Activated naive CD4-positive, alpha-beta T cell treated with anti-CD3 and anti-CD28 coated beads, Interleukin-2, amount 50 U/mL, for 72 hours (primary cell): ENCODE data around the gene KIAA0753. TPM values are rescaled to one million over a fixed set of nuclear protein-coding genes. Genes with fewer than 3 reads are reported as not detected.
"Not testable (repeated sequence)": the region's sequence is repeated elsewhere in the genome, so short reads cannot be mapped to it uniquely, and the experiment has no call there.

Experiments used
- ATAC-seq, 2 donors: fragments of 150-1000 bp; cut with Tn5 transposase; 2 replicates each; pipeline ENCODE4 v1.10.0; 2021; ENCODE audit warnings: mild to moderate bottlenecking in 2 of 2, moderate library complexity in 2 of 2
- DNase-seq, 2 donors: peaks; one replicate each; pipeline ENCODE4 v3.0.0; 2021 to 2022; ENCODE audit warnings: low spot score in 2 of 2
- H3K27ac Mint-ChIP-seq, 2 donors: one replicate each; pipeline ENCODE4 v1.8.0; 2022; ENCODE audit warnings: mild to moderate bottlenecking in 2 of 2, mixed read lengths in 2 of 2
- H3K36me3 Mint-ChIP-seq, 2 donors: one replicate each; pipeline ENCODE4 v1.8.0; 2022; ENCODE audit warnings: mixed read lengths in 2 of 2
- H3K9me3 Mint-ChIP-seq, 2 donors: one replicate each; pipeline ENCODE4 v1.8.0; 2022; ENCODE audit warnings: mixed read lengths in 2 of 2
- total RNA-seq, 2 donors: library from RNA; stranded (reverse); gene quantifications; one replicate each; pipeline ENCODE4 v1.2.3, GENCODE V29; 2022

Gene KIAA0753
- total RNA-seq, 2 donors from 2014 or later = 17.4 to 22.3 TPM

DNA sequence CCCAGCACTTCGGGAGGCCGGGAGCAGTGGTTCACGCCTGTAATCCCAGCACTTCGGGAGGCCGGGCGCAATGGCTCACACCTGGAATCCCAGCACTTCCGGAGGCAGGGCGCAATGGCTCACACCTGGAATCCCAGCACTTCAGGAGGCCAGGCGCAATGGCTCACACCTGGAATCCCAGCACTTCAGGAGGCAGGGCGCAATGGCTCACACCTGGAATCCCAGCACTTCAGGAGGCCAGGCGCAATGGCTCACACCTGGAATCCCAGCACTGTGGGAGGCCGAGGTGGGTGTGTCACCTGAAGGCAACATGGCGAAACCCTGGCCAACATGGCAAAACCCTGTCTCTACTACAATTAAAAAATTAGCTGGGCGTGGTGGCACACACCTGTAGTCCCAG is 47.1 kb downstream of the KIAA0753 start:
- not testable (repeated sequence) for ATAC-seq, H3K9me3 Mint-ChIP-seq, DNase-seq, H3K27ac Mint-ChIP-seq
- H3K36me3 Mint-ChIP-seq = peaks cover 17 to 23% of the 10 kb centered on the region in 2 donors

DNA sequence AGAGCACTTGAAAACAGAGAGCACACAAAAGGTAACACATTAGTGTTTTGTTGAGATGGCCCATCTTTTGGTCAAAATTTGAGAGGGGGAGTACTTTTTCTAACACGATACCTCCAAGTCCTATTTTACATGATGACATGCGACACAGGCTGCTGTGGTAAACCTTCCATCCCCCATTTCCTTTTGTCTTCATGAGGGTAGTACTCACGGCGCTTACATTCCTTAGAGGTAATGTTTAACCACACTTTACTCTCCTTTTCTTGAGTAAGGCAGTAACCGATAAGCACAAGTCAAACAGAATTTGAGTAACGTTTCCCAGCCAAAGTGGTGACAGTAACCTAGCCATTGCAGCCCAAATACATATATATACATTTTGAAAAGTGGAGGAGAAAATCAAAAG is 48.3 kb downstream of the KIAA0753 start:
- H3K36me3 Mint-ChIP-seq = peaks cover 17 to 27% of the 10 kb centered on the region in 2 donors
- no peak overlapping the region for H3K27ac Mint-ChIP-seq
- ATAC-seq (no peak), DNase-seq (no peak)
- no peaks in the 10 kb centered on the region for H3K9me3 Mint-ChIP-seq

DNA sequence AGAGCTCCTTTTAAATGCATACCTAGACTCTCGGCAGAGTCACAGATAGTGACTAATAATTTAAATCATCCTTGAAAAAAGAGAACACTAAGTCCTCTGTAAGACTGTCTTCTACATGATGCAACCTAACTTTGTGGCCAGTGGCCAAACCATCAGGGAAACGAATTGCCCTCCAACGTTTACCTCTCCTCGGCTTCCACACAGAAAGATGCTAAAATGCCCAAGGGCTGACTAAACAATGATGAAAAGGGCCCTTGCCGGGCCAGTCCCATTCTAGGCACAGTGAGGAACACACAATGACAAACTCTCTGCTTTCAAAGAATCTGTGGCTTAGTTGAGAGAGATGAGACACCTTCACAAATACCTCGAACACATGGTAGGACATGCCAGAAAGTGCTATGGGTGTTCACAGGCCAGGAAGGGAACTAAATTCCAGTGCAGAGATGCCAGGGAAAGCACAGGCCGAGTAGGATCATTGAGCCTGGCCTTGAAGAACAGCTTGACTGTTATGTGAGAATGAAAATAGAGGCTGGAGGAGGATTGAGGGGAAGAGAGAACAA is 48.8 kb downstream of the KIAA0753 start:
- Mint-ChIP-seq H3K36me3 (peaks cover 17 to 27% of the 10 kb centered on the region in 2 donors), H3K9me3 (no peaks in the 10 kb centered on the region), H3K27ac (no peak overlapping the region)
- no peak for ATAC-seq
- no peak for DNase-seq

DNA sequence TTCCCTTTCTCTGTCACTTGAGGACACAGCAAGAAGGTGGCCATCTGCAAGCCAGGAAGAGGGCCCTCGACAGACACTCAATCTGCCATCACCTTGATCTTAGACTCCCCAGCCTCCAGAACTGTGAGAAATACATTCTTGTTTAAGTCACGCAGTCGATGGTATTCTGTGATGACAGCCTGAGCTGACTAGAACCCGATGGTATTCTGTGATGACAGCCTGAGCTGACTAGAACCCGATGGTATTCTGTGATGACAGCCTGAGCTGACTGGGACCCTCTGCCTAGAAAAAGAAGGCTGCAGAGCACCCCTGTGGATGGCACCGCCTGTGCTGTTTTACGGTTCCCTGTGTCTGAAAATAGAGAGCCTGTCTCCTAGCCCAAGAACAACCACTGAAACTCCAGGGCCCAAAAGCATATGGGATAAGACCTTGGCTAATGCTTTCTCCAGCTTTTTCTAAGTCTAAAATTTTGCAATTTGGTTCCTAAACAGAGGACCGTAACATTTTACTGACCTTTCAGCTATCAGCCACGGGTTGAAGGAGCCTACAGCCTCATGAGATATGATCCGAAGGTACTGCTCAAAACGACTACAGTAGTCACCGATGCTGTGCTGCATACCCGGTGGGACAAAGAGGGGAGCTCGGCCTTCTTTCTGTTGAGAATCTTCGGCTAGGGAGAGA is 51.1 kb downstream of the KIAA0753 start:
- ATAC-seq = no peak
- H3K27ac Mint-ChIP-seq = no peak overlapping the region
- DNase-seq = no peak
- H3K9me3 Mint-ChIP-seq = peaks cover 0 to 4% of the 10 kb centered on the region in 2 donors
- H3K36me3 Mint-ChIP-seq = peaks cover 37 to 41% of the 10 kb centered on the region in 2 donors

DNA sequence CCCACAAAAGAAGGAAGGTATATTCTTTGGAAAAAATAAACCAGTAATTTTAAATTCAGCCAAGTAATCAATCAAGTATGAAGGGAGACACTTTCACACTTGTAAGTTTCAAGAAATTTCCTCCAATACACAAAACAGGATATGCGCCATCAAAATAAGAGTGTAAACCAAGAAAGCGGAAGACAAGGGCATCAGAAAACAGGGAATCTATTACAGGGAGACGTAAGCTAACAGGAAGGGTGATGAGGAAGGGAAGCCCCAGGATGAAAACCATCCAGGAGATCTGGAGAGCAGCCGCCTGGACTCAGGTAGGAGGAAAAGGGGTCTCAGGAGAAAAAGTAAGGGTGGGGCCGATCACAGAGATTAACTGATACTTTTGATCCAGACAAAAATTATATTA is 52.3 kb downstream of the KIAA0753 start:
- peaks cover 40 to 53% of the 10 kb centered on the region in 2 donors for H3K36me3 Mint-ChIP-seq
- no peak overlapping the region for H3K27ac Mint-ChIP-seq

DNA sequence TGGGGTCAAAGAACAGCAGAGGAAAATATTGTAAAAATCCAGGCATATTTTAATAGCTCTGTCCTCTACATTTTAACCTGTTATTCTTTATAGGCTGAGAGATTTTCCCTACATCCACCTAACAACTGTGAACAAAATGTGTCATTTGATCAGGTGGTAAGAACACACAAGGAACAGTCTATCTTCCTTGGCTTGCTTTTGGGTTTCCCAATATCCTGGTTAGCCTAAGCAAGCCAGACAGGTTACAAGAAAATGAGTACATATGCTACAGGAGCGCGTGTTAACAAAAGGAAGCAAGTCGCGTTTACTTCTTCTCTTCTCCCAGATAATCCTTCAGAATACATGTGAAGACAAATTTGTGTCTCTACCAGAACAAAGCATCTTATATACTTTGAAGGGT is 53.2 kb downstream of the KIAA0753 start:
- H3K27ac Mint-ChIP-seq = no peak overlapping the region
- peaks cover 35 to 54% of the 10 kb centered on the region in 2 donors for H3K36me3 Mint-ChIP-seq
- no peak for DNase-seq
- no peak for ATAC-seq
- peaks cover 0 to 4% of the 10 kb centered on the region in 2 donors for H3K9me3 Mint-ChIP-seq

More for the DNA sequence above, 52.3 kb downstream of the KIAA0753 start:
- DNase-seq = no peak
- no peak for ATAC-seq
- H3K9me3 Mint-ChIP-seq = peaks cover 0 to 4% of the 10 kb centered on the region in 2 donors

DNA sequence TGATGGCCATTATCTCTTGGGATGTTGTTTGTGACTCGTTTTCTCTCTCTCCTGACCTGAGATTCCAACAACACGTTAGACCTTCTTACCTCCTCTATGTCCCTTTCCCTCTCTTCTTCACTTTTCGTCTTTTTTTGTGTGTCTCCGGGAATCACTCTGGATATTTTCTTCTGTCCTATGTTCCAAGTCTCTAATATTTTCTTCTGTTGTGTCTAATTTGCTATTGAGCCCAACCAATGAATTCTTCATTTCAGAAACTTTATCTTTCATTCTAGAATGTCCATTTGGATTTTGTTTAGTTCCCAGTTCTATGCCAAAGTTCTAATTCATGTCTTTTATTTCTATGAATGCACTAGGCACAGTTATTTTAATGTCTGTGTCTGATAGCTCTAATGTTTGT is 57.1 kb downstream of the KIAA0753 start:
- peaks cover 35 to 37% of the 10 kb centered on the region in 2 donors for H3K36me3 Mint-ChIP-seq
- no peak for ATAC-seq
- no peak overlapping the region for H3K27ac Mint-ChIP-seq
- peaks cover 0 to 4% of the 10 kb centered on the region in 2 donors for H3K9me3 Mint-ChIP-seq
- DNase-seq = no peak

DNA sequence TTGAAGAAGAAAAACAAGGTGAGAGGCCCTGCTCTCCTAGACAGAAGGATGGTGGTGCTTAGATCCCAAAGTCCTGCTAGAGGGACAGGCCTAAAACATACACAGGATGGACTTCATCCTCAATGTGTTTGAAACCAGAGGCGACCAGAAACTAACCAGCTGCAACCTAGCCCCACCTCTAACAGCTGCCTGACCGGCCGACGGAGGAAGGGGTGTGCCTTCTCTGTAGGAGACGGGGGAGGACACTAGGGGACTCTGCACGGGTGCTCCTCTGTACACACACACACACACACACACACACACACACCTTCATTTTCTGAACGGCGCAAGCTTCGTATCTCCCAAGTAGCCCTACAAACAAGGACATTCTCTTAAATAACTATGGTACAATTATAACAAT is 59.9 kb downstream of the KIAA0753 start:
- no peaks in the 10 kb centered on the region for H3K9me3 Mint-ChIP-seq
- peaks cover 24 to 35% of the 10 kb centered on the region in 2 donors for H3K36me3 Mint-ChIP-seq
- DNase-seq = no peak
- no peak for ATAC-seq
- H3K27ac Mint-ChIP-seq = peak overlapping the region in 1 of 2 donors; percentile 31

DNA sequence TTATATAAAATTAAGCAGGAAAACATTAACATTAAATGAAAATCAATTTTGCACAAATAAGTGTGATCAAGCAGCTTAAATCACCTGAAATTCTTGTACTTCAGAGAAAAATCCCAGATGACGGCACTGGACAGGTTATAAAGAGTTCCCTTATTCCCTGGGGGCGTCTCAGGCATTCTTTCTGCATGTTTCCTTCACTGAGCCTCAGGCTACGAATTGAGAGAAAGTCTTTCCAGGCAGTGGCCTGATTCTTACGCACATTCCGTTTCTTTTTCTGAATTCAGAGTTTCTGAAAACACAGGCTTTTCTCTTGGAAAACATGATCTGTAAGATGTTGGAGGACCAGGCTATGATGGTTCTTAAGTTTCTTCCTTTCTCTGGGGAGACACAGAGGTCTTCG is 62.0 kb downstream of the KIAA0753 start:
- Mint-ChIP-seq H3K36me3 (peaks cover 5 to 17% of the 10 kb centered on the region in 2 donors), H3K9me3 (no peaks in the 10 kb centered on the region), H3K27ac (no peak overlapping the region)
- ATAC-seq (no peak), DNase-seq (no peak)

DNA sequence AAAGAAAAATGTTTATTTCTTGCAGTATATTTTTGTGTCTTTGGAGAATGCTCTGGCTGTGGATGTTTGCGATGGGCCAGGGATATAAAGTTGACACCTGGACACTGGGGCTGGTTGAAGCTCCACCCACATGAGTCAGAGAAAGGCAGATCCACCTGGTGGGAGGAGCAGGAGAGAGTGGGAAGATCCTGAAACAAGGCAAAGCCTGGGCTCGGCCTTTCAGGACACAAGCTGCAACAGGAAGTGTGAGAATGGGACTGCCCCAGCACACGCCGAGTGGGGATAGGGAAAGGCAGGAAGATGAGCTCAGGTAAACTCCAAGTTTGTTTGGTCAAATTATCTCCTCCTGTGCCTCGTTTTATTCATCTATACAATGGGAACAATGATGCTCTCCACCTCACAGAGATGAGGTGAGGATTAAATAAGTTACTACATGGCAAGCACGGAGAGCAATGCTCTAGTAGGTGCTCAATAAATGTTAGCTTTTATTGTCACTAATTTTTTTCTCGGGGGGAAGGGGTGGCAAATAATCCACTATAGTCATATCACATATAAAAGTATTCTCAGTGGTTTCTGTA is 62.7 kb downstream of the KIAA0753 start:
- DNase-seq = no peak
- no peak for ATAC-seq
- H3K27ac Mint-ChIP-seq = no peak overlapping the region
- no peaks in the 10 kb centered on the region for H3K9me3 Mint-ChIP-seq
- H3K36me3 Mint-ChIP-seq = peaks cover 0 to 12% of the 10 kb centered on the region in 2 donors

DNA sequence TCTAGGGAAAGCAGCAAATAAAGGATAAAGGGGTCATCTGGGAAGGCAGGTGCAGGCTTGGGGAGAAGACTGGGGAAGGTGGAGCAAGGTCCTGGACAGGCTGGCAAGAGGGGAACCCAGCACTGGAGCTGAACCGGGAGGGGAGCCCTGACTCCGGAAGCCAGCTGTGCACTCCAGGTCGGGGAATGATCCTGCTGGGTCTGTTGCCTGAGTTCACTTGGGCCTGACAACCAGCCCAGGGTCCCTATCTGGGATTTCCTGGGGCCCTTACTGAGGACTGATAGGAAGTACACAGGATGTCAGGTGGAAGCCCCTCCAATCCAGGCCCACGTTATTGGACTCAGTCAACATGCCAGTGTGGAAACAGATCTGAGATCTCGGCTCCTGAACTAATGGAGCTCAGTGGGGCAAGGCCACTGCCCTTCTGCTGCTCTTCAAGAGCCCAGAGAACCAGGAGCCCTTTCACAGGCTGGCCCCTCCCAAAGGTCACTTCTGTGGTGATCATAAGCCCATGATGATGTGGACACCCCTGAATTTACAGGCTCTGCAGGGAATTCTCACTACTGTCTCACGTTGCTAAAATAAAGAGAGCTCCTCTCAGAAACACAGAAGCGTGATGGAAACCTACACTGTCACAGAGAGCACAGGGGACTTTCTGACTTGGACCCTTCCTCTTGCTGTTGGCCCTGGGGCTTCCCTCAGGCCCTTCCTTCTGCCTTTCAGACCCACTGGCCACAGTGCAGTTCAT is 64.3 kb downstream of the KIAA0753 start:
- H3K27ac Mint-ChIP-seq = peak overlapping the region; percentile 2 to 72
- ATAC-seq (no peak), DNase-seq (no peak)
- peaks cover 0 to 12% of the 10 kb centered on the region in 2 donors for H3K36me3 Mint-ChIP-seq
- no peaks in the 10 kb centered on the region for H3K9me3 Mint-ChIP-seq

DNA sequence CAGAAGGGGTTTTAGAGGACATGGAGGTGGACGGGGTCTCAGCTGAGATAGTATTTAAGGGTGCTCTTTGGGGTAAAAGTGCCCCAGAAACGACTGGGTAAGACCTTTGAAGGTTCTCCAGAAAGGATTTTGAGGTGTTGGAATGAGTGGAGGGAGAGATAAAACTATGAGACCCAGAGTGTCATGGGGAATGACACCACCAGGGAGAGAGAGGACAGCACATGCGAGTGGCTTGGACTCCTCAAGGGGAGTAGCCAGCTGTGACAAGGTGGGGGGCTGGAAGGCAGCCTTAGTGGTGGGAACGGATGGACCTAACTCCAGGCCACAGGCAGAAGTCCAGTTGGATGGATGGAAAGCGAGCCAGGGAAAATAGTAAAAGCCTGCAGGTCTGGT is 64.9 kb downstream of the KIAA0753 start:
- ATAC-seq (peak; percentile 24 to 49), DNase-seq (no peak)
- H3K27ac Mint-ChIP-seq = peak overlapping the region in 1 of 2 donors; percentile 72
- no peaks in the 10 kb centered on the region for H3K9me3 Mint-ChIP-seq
- peaks cover 0 to 12% of the 10 kb centered on the region in 2 donors for H3K36me3 Mint-ChIP-seq

DNA sequence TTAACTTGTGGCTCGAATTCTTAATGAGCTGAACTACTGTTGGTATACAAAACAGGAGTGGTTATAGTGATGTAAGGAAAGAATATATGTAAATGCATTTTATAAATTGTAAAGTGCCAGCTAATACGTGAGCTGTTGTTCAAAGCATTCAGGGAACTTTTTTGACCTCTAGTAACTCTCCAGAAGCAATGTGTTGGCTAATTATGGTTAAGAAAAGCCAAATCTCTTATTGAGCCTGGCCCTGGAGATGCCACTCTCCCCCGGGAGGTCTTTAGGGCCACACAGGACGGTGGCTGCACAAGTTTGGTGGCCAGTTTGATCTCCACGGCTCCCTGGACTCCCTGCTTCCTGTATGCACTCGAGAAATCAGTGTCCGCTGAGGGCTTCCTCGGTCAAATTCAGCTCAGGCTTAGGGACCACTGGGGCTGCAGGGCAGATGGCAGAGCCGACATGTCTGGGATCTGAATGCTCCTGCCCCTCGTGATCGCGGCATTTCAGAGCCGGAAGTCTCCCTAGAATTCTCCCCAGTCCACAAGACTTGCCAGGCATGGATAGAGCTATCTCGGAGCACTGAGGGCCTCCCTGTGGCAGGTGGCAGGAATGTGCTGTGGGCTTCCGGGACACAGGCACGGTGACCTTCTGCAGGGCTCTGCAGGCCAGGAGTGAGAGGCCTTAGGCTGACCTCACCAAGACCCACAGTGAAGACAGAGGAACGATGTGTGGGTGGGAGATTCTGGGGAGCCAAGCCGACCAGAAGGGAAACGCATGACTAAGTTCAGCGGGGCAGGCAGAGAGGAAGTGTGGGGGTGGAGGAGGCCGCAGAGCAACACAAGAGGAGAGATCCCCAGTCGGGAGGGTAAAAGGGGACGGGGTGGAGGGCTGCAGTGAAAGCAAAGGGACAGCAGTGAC is 65.6 kb downstream of the KIAA0753 start:
- Mint-ChIP-seq H3K27ac (peak overlapping the region; percentile 7 to 72), H3K9me3 (no peaks in the 10 kb centered on the region), H3K36me3 (peaks cover 0 to 12% of the 10 kb centered on the region in 2 donors)
- peak; percentile 52 to 69 for DNase-seq
- ATAC-seq = peak; percentile 89 to 95

DNA sequence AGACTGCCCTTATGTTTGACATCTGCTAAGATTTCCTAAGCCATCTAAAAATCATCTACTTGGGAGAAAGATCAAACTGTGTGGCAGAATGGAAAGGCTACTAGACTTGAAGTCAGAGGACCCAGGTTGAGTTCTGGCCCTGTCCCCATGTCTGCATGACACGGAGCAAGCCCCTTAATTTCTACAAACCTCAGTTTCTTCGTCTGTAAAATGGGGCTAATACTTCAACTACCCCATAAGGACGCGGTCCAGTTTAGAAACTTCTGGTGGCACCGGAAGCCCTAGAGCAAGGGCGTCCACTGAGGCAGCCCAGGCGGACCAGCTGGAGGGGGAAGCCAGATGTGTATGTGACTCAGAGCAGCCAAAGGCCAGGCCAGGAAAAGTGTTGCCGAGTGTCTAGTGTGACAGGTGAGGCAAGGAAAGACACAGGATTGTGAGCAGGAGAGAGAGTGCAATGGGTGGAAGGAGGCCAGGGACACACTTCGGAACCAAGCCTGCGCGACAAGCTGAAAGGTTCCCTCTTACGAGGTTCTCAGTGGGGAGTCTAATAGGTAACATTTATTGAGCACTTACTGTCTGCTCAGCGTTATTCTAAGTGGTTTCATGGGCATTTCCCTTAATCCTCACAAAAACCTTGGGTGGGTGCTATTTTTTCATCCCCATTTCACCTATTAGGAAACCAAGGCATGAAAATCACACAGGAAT is 66.4 kb downstream of the KIAA0753 start:
- DNase-seq (no peak), ATAC-seq (no peak)
- no peak overlapping the region for H3K27ac Mint-ChIP-seq
- H3K36me3 Mint-ChIP-seq = peaks cover 0 to 12% of the 10 kb centered on the region in 2 donors
- no peaks in the 10 kb centered on the region for H3K9me3 Mint-ChIP-seq

DNA sequence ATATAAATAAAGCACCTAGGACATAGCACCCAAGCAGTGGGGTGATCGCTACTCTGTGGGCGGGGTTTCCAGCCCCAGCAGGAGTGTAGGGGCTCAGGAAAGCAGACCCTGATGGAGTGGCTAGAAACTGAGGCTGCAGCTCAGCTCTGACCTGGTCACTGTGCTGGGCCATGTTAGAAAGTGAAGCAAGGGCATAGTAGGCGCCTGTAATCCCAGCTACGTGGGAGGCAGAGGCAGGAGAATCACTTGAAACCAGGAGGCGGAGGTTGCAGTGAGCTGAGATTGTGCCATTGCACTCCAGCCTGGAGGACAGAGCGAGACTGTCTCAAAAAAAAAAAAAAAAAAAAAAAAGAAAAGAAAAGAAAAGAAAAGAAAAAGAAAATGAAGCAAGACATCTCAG is 67.0 kb downstream of the KIAA0753 start:
- not testable (repeated sequence) for DNase-seq, H3K9me3 Mint-ChIP-seq, H3K27ac Mint-ChIP-seq, ATAC-seq
- peaks cover 0 to 12% of the 10 kb centered on the region in 2 donors for H3K36me3 Mint-ChIP-seq

DNA sequence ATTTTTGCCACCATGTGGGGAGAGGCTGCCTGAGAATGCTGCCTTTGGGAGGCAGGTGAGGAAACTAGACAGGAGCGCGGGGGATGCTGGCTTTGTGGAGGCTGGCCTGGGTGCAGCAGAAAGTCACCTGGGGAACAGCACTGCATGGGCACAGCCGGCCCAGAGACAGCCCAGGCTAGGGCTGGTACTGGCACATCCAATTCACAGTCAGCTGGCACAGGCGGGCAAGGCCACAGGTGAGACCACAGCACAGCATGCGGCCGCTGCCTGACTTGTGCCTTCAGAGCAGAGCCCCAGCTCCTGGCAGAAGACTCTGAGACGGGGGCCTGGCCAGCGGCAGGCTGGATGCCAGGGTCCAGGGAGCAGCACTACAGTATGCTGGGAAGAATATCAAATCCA is 67.5 kb downstream of the KIAA0753 start:
- DNase-seq (no peak), ATAC-seq (no peak)
- H3K27ac Mint-ChIP-seq = no peak overlapping the region
- H3K36me3 Mint-ChIP-seq = peaks cover 0 to 12% of the 10 kb centered on the region in 2 donors
- H3K9me3 Mint-ChIP-seq = no peaks in the 10 kb centered on the region
